Osteocyte (in vitro differentiated cells): ENCODE measurements around the gene CD81. TPM values are rescaled to one million over a fixed set of nuclear protein-coding genes. Genes with fewer than 3 reads are reported as not detected.
"Not testable (repeated sequence)": the region's sequence is repeated elsewhere in the genome, so short reads cannot be mapped to it uniquely, and the experiment has no call there.

Experiments used
- DNase-seq: peaks from one replicate; pipeline ENCODE4 v3.0.0; 2021; ENCODE audit warnings: mixed read lengths; ENCODE audit not compliant: unreplicated experiment; ENCODE audit errors: extremely low spot score
- H3K27ac Mint-ChIP-seq: one replicate; pipeline ENCODE4 v1.8.0; 2021; ENCODE audit warnings: mild to moderate bottlenecking, mixed read lengths; ENCODE audit not compliant: unreplicated experiment
- H3K27me3 Mint-ChIP-seq: one replicate; pipeline ENCODE4 v1.8.0; 2021; ENCODE audit warnings: mixed read lengths; ENCODE audit not compliant: unreplicated experiment
- H3K36me3 Mint-ChIP-seq: one replicate; pipeline ENCODE4 v1.8.0; 2021; ENCODE audit warnings: mixed read lengths; ENCODE audit not compliant: unreplicated experiment
- H3K4me1 Mint-ChIP-seq: one replicate; pipeline ENCODE4 v1.8.0; 2021; ENCODE audit warnings: mixed read lengths; ENCODE audit not compliant: unreplicated experiment
- H3K4me3 Mint-ChIP-seq: one replicate; pipeline ENCODE4 v1.8.0; 2021; ENCODE audit warnings: mild to moderate bottlenecking, moderate library complexity, mixed read lengths; ENCODE audit not compliant: unreplicated experiment
- H3K9me3 Mint-ChIP-seq: one replicate; pipeline ENCODE4 v1.8.0; 2021; ENCODE audit warnings: mixed read lengths; ENCODE audit not compliant: unreplicated experiment
- total RNA-seq: library from RNA; stranded (reverse); gene quantifications from 2 replicates; pipeline ENCODE4 v1.2.1, GENCODE V29; 2021
- TF ChIP-seq, protein P1 (sequence below): fragments of 200-600 bp; sonication (generic); IDR thresholded peaks from 2 replicates; pipeline ENCODE4 v1.5.0; 2021; ENCODE audit warnings: antibody characterized with exemption, mild to moderate bottlenecking, moderate library complexity

Gene CD81
- total RNA-seq, 1 donor from 2014 or later, result 652 TPM

DNA sequence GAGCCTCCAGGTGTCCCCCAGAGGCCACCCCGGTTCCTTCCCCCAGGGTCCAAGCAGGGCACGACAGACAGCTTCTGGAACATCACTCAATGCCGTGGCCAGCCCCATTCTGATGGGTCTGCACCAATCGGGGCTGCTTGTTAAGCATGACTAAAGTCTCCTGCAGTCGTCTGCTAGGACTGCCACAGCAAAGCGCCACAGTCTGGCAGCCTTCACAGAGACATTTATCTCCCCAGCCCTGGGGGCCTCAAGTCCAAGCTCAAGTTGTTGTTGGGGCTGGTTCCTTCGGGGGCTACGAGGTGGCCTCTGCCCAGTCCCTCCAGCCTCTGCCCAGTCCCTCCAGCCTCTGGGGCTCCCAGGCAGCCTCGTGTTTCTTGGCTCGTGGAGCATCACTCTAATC lies 14.0 kb upstream of the CD81 start:
- no peak overlapping the region for H3K4me3 Mint-ChIP-seq
- H3K27ac Mint-ChIP-seq, result no peak overlapping the region
- H3K27me3 Mint-ChIP-seq, result no peaks in the 10 kb centered on the region
- TF ChIP-seq, protein P1, sequence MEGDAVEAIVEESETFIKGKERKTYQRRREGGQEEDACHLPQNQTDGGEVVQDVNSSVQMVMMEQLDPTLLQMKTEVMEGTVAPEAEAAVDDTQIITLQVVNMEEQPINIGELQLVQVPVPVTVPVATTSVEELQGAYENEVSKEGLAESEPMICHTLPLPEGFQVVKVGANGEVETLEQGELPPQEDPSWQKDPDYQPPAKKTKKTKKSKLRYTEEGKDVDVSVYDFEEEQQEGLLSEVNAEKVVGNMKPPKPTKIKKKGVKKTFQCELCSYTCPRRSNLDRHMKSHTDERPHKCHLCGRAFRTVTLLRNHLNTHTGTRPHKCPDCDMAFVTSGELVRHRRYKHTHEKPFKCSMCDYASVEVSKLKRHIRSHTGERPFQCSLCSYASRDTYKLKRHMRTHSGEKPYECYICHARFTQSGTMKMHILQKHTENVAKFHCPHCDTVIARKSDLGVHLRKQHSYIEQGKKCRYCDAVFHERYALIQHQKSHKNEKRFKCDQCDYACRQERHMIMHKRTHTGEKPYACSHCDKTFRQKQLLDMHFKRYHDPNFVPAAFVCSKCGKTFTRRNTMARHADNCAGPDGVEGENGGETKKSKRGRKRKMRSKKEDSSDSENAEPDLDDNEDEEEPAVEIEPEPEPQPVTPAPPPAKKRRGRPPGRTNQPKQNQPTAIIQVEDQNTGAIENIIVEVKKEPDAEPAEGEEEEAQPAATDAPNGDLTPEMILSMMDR, result no peak
- DNase-seq, result no peak
- H3K4me1 Mint-ChIP-seq, result no peaks in the 10 kb centered on the region
- no peaks in the 10 kb centered on the region for H3K36me3 Mint-ChIP-seq
- no peaks in the 10 kb centered on the region for H3K9me3 Mint-ChIP-seq

DNA sequence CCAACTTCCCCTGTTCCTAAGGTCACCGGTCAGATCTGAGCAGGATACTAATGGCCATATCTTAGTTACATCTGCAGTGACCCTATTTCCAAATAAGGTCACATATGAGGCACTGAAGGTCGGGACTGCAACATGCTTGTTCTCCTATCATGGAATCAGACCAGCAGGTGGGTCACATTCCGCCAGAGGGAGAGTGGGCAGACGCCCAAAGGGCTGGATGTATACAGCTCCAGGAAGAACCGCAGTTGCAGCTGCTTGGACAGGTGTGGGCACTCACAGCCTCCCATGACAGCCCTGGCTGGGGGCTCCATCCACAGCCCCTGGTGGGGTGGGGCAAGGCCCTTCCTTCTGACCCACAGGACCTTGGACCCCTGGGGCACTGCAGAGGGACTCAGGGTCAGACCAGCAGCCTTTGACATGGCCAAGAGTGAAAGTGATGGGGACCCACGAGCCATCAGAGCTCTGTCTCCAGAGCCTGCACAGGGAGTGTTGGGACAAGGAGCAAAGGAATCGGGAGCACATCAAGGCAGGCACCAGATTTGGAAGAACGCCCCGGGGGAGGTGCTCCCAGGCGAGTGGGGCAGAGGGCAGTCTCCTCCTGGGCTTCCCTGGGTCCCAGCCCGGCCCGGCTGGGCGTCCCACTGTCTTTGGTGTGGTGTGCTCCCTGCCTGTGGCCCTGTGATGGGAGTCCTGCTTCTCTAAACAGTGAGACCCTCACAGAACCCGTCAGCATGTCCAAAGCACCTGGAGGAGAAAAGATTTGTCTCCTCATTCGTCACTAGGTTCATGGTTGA lies 13.3 kb upstream of the CD81 start:
- TF ChIP-seq, protein P1, result no peak
- Mint-ChIP-seq H3K9me3 (no peaks in the 10 kb centered on the region), H3K27ac (no peak overlapping the region), H3K4me3 (no peak overlapping the region), H3K4me1 (no peaks in the 10 kb centered on the region), H3K27me3 (no peaks in the 10 kb centered on the region), H3K36me3 (no peaks in the 10 kb centered on the region)
- DNase-seq, result no peak

DNA sequence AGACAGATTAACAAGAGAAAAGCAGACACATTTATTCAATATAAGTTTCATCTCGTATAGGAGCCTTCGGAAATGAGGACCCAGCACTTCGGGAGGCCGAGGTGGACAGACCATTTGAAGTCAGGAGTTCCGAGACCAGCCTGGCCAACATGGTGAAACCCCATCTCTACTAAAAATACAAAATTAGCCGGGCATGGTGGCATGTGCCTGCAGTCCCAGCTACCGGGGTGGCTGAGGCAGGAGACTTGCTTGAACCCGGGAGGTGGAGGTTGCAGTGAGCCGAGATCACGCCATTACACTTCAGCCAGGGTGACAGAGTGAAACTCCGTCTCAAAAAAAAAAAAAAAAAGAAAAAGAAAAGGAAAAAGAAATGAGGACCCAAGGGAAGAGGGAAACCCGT lies 12.7 kb upstream of the CD81 start:
- DNase-seq, H3K4me3 Mint-ChIP-seq, H3K27me3 Mint-ChIP-seq, H3K9me3 Mint-ChIP-seq, H3K27ac Mint-ChIP-seq, H3K36me3 Mint-ChIP-seq, H3K4me1 Mint-ChIP-seq: not testable (repeated sequence)

DNA sequence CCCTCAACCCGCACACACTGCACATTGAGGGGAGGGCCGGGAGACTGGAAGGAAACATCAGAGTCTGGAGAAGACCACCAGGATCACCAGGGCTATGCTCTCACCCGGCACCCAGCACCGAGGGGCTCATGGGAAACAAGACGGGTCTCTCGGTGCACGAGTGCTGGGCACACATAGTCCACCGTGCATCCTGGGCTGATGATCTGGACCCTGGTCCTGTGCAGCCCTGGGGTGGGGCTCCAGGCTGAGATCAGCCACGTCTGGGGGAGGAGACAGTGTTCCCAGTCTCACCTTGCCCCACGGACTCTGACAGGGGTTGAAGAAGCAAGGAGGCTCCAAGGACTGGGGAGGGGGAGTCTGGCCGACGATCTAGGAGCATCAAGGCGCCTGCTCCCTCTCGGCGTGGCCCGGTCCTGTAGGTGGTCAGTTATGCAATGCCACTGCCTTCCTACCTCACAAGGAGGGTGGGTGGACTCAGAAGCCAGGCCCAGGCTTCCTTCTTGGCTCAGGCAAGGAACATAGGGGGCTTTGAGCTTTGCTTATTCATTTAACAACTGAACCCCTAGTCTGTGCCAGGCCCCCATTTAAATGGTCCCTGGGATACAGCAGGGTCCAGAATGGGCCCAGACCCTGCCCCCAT lies 11.4 kb upstream of the CD81 start:
- no peak for DNase-seq
- H3K27me3 Mint-ChIP-seq, result no peaks in the 10 kb centered on the region
- H3K9me3 Mint-ChIP-seq, result no peaks in the 10 kb centered on the region
- H3K4me1 Mint-ChIP-seq, result no peaks in the 10 kb centered on the region
- TF ChIP-seq, protein P1, result no peak
- H3K27ac Mint-ChIP-seq, result no peak overlapping the region
- no peaks in the 10 kb centered on the region for H3K36me3 Mint-ChIP-seq
- no peak overlapping the region for H3K4me3 Mint-ChIP-seq

DNA sequence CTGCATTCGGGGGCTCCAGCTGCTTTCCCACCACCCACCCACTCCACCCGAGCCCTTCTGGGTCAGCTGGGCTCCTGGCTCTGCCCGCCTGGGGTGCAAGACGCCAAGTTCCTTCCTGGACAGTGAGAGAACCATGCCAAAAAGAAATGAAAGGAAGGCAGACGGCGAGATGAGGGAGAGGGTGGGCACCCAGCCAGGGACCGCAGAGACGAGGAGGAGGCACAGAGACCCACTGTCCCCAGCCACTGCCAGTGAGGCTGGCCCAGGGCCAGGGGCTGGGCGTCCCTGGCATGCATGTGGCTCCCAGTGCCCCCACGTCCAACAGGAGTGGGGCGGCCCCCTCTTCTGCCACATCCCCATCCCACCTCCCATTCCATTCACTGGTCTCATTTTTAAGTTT lies 10.8 kb upstream of the CD81 start:
- TF ChIP-seq, protein P1, result no peak
- H3K27ac Mint-ChIP-seq, result no peak overlapping the region
- no peaks in the 10 kb centered on the region for H3K27me3 Mint-ChIP-seq

More for the DNA sequence above, 10.8 kb upstream of the CD81 start:
- DNase-seq, result no peak
- no peaks in the 10 kb centered on the region for H3K9me3 Mint-ChIP-seq
- H3K4me1 Mint-ChIP-seq, result no peaks in the 10 kb centered on the region
- H3K4me3 Mint-ChIP-seq, result no peak overlapping the region
- H3K36me3 Mint-ChIP-seq, result no peaks in the 10 kb centered on the region
